K562 (cell line): Measurements from ENCODE around the gene CYB5R2. TPM values are rescaled to one million over a fixed set of nuclear protein-coding genes. Genes with fewer than 3 reads are reported as not detected.

Experiments
- ATF4 ChIP-seq: fragments of 450-650 bp; formaldehyde crosslinking; IDR thresholded peaks from 2 replicates; pipeline ENCODE4 v1.4.0; 2022; ENCODE audit warnings: mild to moderate bottlenecking, moderate library complexity
- E2F6 ChIP-seq, 2 experiments: IDR thresholded peaks; 2 replicates each; pipeline ENCODE4 v1.6.1; 2011; ENCODE audit warnings: borderline replicate concordance in 1 of 2, control low read depth in 1 of 2, low read depth in 1 of 2, low read length in 1 of 2, mild to moderate bottlenecking in 1 of 2, mixed read lengths in 1 of 2, moderate library complexity in 1 of 2; ENCODE audit not compliant: insufficient read depth in 1 of 2, insufficient read length in 1 of 2, poor library complexity in 1 of 2, severe bottlenecking in 1 of 2; ENCODE audit errors: extremely low read depth in 1 of 2
- EHMT2 ChIP-seq: fragments of 450-650 bp; IDR thresholded peaks from 2 replicates; pipeline ENCODE4 v1.6.1; 2018; ENCODE audit warnings: antibody characterized with exemption
- HINFP ChIP-seq: fragments of 450-650 bp; conservative IDR thresholded peaks from 2 replicates; pipeline ENCODE4 v1.6.1; 2016; ENCODE audit warnings: missing genetic modification characterization, low read depth, mild to moderate bottlenecking, control low read depth, missing compliant biosample characterization
- HMGN3 ChIP-seq: IDR thresholded peaks from 2 replicates; pipeline ENCODE4 v1.6.1; 2011; ENCODE audit warnings: borderline replicate concordance, low read depth, mild to moderate bottlenecking, mixed read lengths, low read length; ENCODE audit not compliant: insufficient read length; ENCODE audit errors: extremely low read depth
- KDM5B ChIP-seq: fragments of 200-600 bp; sonication (generic); IDR thresholded peaks from 2 replicates; pipeline ENCODE4 v1.6.1; 2012; ENCODE audit warnings: low read depth, mild to moderate bottlenecking, moderate library complexity, low read length, control low read depth, inconsistent platforms; ENCODE audit not compliant: insufficient replicate concordance
- TBL1XR1 ChIP-seq, 2 experiments: IDR thresholded peaks; 2 replicates each; pipeline ENCODE4 v1.6.1; 2012; ENCODE audit warnings: improper control_type of control experiment in 2 of 2, low read length in 2 of 2, mild to moderate bottlenecking in 1 of 2
- TRIM25 ChIP-seq: fragments of 450-650 bp; IDR thresholded peaks from 2 replicates; pipeline ENCODE4 v1.7.0; 2016; ENCODE audit warnings: borderline replicate concordance
- ZNF316 ChIP-seq: fragments of 450-650 bp; IDR thresholded peaks from 2 replicates; pipeline ENCODE4 v1.6.1; 2016
- ZNF609 ChIP-seq: sonication (generic); formaldehyde crosslinking; IDR thresholded peaks from 2 replicates; pipeline ENCODE4 v1.8.1; 2023; ENCODE audit warnings: missing genetic modification reagents, mild to moderate bottlenecking, borderline replicate concordance
- polyA plus RNA-seq, 8 experiments: library from polyadenylated mRNA; depleted of rRNA in 4 of 8; stranded (reverse) in 5 of 8; unstranded in 3 of 8; fragments of >200 nt; fragmentation: Nextera tagmentation in 2 of 8; fragmentation: Illumina TruSeq in 1 of 8; extraction: Ambion mirVana in 2 of 8; extraction: Trizol in 1 of 8; gene quantifications; 2 replicates each; pipeline versions ENCODE4 v1.2.1 to v1.2.3, GENCODE V29; 2011 to 2014; ENCODE audit warnings: inconsistent platforms in 1 of 8, missing spikeins in 1 of 8
- total RNA-seq, 7 experiments: library from RNA; depleted of rRNA in 6 of 7; stranded (reverse); fragments of >200 nt in 6 of 7; fragmentation: Illumina TruSeq in 2 of 7; extraction: Trizol in 2 of 7; gene quantifications; 2 replicates each; pipeline versions ENCODE4 v1.2.1 to v1.2.3, GENCODE V29; 2011 to 2021; ENCODE audit warnings: low replicate concordance in 1 of 7

The CYB5R2 gene
- total and polyA plus RNA-seq, 9 of the 15 experiments (the other 6 are each of a cell fraction or from before 2014, with no cell fraction given) = 8.2 to 28.7 (median 13.6) TPM

- TF ChIP-seq ZNF609 (CRISPR knock-in tag) (no peak), E2F6 (IDR thresholded peaks at IDR 0.05; ENCODE audit: borderline replicate concordance in 1 of 2, extremely low read depth in 1 of 2, insufficient read depth in 1 of 2, insufficient read length in 1 of 2, low read depth in 1 of 2, low read length in 1 of 2, poor library complexity in 1 of 2, severe bottlenecking in 1 of 2) (no peak), KDM5B (no peak), EHMT2 (no peak), HMGN3 (no peak), ZNF316 (no peak), HINFP (no peak), TRIM25 (no peak), TBL1XR1 (IDR thresholded peaks at IDR 0.05; ENCODE audit: low read length in 2 of 2) (no peak), ATF4 (CRISPR knock-in tag) (no peak)
Observed at GRCh38 chr11:7668911-7669310, 4.4 kb downstream of the CYB5R2 start (continued).
